ENCODE results near the gene RASGEF1B.

DNA sequence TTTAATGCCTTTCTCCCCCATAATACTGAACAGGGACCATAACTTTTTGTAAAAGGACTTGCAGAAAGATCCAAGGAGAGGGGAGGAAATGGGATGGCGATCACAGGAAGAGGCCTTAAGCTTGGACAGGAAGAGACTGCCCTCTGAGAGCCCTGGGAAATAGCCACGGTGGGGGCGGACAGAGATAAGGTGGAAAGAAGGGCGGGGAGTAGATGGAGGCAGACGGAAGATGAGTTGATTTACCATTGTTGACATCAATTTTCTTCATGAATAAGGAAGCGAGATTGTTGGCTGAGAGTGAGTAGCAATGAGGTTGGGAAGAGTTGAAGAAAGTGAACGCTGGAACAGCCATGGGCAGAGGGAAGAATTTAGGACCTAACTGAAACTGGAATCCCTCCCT lies 63.4 kb downstream of the RASGEF1B start:
- TF ChIP-seq, protein P1, sequence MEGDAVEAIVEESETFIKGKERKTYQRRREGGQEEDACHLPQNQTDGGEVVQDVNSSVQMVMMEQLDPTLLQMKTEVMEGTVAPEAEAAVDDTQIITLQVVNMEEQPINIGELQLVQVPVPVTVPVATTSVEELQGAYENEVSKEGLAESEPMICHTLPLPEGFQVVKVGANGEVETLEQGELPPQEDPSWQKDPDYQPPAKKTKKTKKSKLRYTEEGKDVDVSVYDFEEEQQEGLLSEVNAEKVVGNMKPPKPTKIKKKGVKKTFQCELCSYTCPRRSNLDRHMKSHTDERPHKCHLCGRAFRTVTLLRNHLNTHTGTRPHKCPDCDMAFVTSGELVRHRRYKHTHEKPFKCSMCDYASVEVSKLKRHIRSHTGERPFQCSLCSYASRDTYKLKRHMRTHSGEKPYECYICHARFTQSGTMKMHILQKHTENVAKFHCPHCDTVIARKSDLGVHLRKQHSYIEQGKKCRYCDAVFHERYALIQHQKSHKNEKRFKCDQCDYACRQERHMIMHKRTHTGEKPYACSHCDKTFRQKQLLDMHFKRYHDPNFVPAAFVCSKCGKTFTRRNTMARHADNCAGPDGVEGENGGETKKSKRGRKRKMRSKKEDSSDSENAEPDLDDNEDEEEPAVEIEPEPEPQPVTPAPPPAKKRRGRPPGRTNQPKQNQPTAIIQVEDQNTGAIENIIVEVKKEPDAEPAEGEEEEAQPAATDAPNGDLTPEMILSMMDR (conservative IDR thresholded peaks at IDR 0.05; ENCODE audit: low read depth in 2 of 2): no peak
- TF ChIP-seq POLR2AphosphoS5 (IDR thresholded peaks at IDR 0.05; ENCODE audit: low read depth) (no peak), ZNF331 (CRISPR knock-in tag; IDR thresholded peaks at IDR 0.05; ENCODE audit: low read depth) (no peak), EZH2 (IDR thresholded peaks at IDR 0.05; ENCODE audit: low read depth, unreplicated experiment) (no peak), EZH2phosphoT487 (IDR thresholded peaks at IDR 0.05; ENCODE audit: unreplicated experiment) (no peak), CREB1 (CRISPR knock-in tag; IDR thresholded peaks at IDR 0.05; ENCODE audit: low read depth) (no peak), NANOG (IDR thresholded peaks at IDR 0.05; ENCODE audit: borderline replicate concordance) (no peak), ZNF114 (CRISPR knock-in tag; IDR thresholded peaks at IDR 0.05) (no peak), STAT1 (IDR thresholded peaks at IDR 0.05; ENCODE audit: unreplicated experiment) (no peak), JUNB (IDR thresholded peaks at IDR 0.05; ENCODE audit: unreplicated experiment) (no peak)
- TF ChIP-seq, protein P2, sequence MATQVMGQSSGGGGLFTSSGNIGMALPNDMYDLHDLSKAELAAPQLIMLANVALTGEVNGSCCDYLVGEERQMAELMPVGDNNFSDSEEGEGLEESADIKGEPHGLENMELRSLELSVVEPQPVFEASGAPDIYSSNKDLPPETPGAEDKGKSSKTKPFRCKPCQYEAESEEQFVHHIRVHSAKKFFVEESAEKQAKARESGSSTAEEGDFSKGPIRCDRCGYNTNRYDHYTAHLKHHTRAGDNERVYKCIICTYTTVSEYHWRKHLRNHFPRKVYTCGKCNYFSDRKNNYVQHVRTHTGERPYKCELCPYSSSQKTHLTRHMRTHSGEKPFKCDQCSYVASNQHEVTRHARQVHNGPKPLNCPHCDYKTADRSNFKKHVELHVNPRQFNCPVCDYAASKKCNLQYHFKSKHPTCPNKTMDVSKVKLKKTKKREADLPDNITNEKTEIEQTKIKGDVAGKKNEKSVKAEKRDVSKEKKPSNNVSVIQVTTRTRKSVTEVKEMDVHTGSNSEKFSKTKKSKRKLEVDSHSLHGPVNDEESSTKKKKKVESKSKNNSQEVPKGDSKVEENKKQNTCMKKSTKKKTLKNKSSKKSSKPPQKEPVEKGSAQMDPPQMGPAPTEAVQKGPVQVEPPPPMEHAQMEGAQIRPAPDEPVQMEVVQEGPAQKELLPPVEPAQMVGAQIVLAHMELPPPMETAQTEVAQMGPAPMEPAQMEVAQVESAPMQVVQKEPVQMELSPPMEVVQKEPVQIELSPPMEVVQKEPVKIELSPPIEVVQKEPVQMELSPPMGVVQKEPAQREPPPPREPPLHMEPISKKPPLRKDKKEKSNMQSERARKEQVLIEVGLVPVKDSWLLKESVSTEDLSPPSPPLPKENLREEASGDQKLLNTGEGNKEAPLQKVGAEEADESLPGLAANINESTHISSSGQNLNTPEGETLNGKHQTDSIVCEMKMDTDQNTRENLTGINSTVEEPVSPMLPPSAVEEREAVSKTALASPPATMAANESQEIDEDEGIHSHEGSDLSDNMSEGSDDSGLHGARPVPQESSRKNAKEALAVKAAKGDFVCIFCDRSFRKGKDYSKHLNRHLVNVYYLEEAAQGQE (IDR thresholded peaks at IDR 0.05; ENCODE audit: unreplicated experiment): no peak
- TF ChIP-seq, protein P3, sequence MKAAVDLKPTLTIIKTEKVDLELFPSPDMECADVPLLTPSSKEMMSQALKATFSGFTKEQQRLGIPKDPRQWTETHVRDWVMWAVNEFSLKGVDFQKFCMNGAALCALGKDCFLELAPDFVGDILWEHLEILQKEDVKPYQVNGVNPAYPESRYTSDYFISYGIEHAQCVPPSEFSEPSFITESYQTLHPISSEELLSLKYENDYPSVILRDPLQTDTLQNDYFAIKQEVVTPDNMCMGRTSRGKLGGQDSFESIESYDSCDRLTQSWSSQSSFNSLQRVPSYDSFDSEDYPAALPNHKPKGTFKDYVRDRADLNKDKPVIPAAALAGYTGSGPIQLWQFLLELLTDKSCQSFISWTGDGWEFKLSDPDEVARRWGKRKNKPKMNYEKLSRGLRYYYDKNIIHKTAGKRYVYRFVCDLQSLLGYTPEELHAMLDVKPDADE (IDR thresholded peaks at IDR 0.05): no peak
- TF ChIP-seq, protein P4, sequence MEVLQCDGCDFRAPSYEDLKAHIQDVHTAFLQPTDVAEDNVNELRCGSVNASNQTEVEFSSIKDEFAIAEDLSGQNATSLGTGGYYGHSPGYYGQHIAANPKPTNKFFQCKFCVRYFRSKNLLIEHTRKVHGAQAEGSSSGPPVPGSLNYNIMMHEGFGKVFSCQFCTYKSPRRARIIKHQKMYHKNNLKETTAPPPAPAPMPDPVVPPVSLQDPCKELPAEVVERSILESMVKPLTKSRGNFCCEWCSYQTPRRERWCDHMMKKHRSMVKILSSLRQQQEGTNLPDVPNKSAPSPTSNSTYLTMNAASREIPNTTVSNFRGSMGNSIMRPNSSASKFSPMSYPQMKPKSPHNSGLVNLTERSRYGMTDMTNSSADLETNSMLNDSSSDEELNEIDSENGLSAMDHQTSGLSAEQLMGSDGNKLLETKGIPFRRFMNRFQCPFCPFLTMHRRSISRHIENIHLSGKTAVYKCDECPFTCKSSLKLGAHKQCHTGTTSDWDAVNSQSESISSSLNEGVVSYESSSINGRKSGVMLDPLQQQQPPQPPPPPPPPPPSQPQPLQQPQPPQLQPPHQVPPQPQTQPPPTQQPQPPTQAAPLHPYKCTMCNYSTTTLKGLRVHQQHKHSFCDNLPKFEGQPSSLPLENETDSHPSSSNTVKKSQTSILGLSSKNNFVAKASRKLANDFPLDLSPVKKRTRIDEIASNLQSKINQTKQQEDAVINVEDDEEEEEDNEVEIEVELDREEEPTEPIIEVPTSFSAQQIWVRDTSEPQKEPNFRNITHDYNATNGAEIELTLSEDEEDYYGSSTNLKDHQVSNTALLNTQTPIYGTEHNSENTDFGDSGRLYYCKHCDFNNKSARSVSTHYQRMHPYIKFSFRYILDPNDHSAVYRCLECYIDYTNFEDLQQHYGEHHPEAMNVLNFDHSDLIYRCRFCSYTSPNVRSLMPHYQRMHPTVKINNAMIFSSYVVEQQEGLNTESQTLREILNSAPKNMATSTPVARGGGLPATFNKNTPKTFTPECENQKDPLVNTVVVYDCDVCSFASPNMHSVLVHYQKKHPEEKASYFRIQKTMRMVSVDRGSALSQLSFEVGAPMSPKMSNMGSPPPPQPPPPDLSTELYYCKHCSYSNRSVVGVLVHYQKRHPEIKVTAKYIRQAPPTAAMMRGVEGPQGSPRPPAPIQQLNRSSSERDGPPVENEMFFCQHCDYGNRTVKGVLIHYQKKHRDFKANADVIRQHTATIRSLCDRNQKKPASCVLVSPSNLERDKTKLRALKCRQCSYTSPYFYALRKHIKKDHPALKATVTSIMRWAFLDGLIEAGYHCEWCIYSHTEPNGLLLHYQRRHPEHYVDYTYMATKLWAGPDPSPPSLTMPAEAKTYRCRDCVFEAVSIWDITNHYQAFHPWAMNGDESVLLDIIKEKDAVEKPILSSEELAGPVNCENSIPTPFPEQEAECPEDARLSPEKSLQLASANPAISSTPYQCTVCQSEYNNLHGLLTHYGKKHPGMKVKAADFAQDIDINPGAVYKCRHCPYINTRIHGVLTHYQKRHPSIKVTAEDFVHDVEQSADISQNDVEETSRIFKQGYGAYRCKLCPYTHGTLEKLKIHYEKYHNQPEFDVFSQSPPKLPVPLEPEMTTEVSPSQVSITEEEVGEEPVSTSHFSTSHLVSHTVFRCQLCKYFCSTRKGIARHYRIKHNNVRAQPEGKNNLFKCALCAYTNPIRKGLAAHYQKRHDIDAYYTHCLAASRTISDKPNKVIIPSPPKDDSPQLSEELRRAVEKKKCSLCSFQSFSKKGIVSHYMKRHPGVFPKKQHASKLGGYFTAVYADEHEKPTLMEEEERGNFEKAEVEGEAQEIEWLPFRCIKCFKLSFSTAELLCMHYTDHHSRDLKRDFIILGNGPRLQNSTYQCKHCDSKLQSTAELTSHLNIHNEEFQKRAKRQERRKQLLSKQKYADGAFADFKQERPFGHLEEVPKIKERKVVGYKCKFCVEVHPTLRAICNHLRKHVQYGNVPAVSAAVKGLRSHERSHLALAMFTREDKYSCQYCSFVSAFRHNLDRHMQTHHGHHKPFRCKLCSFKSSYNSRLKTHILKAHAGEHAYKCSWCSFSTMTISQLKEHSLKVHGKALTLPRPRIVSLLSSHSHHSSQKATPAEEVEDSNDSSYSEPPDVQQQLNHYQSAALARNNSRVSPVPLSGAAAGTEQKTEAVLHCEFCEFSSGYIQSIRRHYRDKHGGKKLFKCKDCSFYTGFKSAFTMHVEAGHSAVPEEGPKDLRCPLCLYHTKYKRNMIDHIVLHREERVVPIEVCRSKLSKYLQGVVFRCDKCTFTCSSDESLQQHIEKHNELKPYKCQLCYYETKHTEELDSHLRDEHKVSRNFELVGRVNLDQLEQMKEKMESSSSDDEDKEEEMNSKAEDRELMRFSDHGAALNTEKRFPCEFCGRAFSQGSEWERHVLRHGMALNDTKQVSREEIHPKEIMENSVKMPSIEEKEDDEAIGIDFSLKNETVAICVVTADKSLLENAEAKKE (CRISPR knock-in tag; IDR thresholded peaks at IDR 0.05): no peak

Measured in GM23338 (cell line).